ENCODE results near the gene SH3RF3.

SH3RF3 gene

GRCh38 chr2:109498906-109499305 lies 369.9 kb downstream of the SH3RF3 start:
- TF ChIP-seq CTCF (IDR thresholded peaks at IDR 0.05; ENCODE audit: borderline replicate concordance, insufficient read depth, low read depth, low read length): no peak
- H3K4me3 ChIP-seq (ENCODE audit: low read depth, low read length): no peak overlapping the region

- TF ChIP-seq CTCF (IDR thresholded peaks at IDR 0.05; ENCODE audit: borderline replicate concordance, insufficient read depth, low read depth, low read length): no peak
- H3K4me3 ChIP-seq (ENCODE audit: low read depth, low read length): no peak overlapping the region
Observed at GRCh38 chr2:109499566-109499965, 370.6 kb downstream of the SH3RF3 start.

- no peak for TF ChIP-seq CTCF (IDR thresholded peaks at IDR 0.05; ENCODE audit: borderline replicate concordance, insufficient read depth, low read depth, low read length)
- H3K4me3 ChIP-seq (ENCODE audit: low read depth, low read length): no peak overlapping the region
Observed at GRCh38 chr2:109500910-109501309, 371.9 kb downstream of the SH3RF3 start.

- TF ChIP-seq CTCF (IDR thresholded peaks at IDR 0.05; ENCODE audit: borderline replicate concordance, insufficient read depth, low read depth, low read length): no peak
- no peak overlapping the region for H3K4me3 ChIP-seq (ENCODE audit: low read depth, low read length)
Observed at GRCh38 chr2:109501461-109501860, 372.5 kb downstream of the SH3RF3 start.

- no peak overlapping the region for H3K4me3 ChIP-seq (ENCODE audit: low read depth, low read length)
Observed at GRCh38 chr2:109503191-109503590, 374.2 kb downstream of the SH3RF3 start.

GRCh38 chr2:109507217-109507616 lies 378.2 kb downstream of the SH3RF3 start:
- TF ChIP-seq CTCF (IDR thresholded peaks at IDR 0.05; ENCODE audit: borderline replicate concordance, insufficient read depth, low read depth, low read length): no peak
- H3K4me3 ChIP-seq (ENCODE audit: low read depth, low read length): no peak overlapping the region

More at GRCh38 chr2:109503191-109503590, 374.2 kb downstream of the SH3RF3 start:
- TF ChIP-seq CTCF (IDR thresholded peaks at IDR 0.05; ENCODE audit: borderline replicate concordance, insufficient read depth, low read depth, low read length): no peak

- no peak overlapping the region for H3K4me3 ChIP-seq (ENCODE audit: low read depth, low read length)
- TF ChIP-seq CTCF (IDR thresholded peaks at IDR 0.05; ENCODE audit: borderline replicate concordance, insufficient read depth, low read depth, low read length): no peak
Observed at GRCh38 chr2:109507828-109508227, 378.8 kb downstream of the SH3RF3 start.
